Fibroblast of lung (primary cell): Measurements from ENCODE around the gene IGFL2. TPM values are rescaled to one million over a fixed set of nuclear protein-coding genes. Genes with fewer than 3 reads are reported as not detected.
A peak's percentile ranks its signal among the peaks of the same experiment; 100 is the strongest.
"Not testable (repeated sequence)": the region's sequence is repeated elsewhere in the genome, so short reads cannot be mapped to it uniquely, and the experiment has no call there.

Source experiments
- DNase-seq, 2 donors: peaks; one replicate each; pipeline versions ENCODE4 v3.0.0 to v3.0.0-alpha.2; 2010; ENCODE audit warnings: low read depth in 2 of 2
- H2AFZ ChIP-seq: 2 replicates; pipeline ENCODE4 v1.5.1; 2012; ENCODE audit warnings: low read length, control low read depth, inconsistent platforms
- H3K27ac ChIP-seq: 2 replicates; pipeline ENCODE4 v1.5.1; 2011; ENCODE audit warnings: low read length, control low read depth; ENCODE audit not compliant: insufficient read depth
- H3K27me3 ChIP-seq: 2 replicates; pipeline ENCODE4 v1.5.1; 2011; ENCODE audit warnings: mild to moderate bottlenecking, low read length; ENCODE audit not compliant: control insufficient read depth, insufficient read depth
- H3K36me3 ChIP-seq: 2 replicates; pipeline ENCODE4 v1.5.1; 2011; ENCODE audit warnings: low read length; ENCODE audit not compliant: control insufficient read depth, insufficient read depth
- H3K4me1 ChIP-seq: 2 replicates; pipeline ENCODE4 v1.5.1; 2011; ENCODE audit warnings: low read length; ENCODE audit not compliant: control insufficient read depth, insufficient read depth; ENCODE audit errors: extremely low read depth
- H3K4me2 ChIP-seq: 2 replicates; pipeline ENCODE4 v1.5.1; 2011; ENCODE audit warnings: low read length, control low read depth; ENCODE audit not compliant: insufficient read depth; ENCODE audit errors: extremely low read depth
- H3K4me3 ChIP-seq, 4 experiments: fragments of 200-600 bp in 1 of 4; sonication (generic) in 1 of 4; replicated peaks in 1 of 4; 2 replicates each; pipeline ENCODE4 v1.5.1; 2011 to 2016; ENCODE audit warnings: low read length in 4 of 4, low read depth in 3 of 4, mild to moderate bottlenecking in 3 of 4, control low read depth in 2 of 4, inconsistent platforms in 1 of 4, mixed read lengths in 1 of 4; ENCODE audit not compliant: insufficient read depth in 1 of 4; ENCODE audit errors: control extremely low read depth in 1 of 4
- H3K79me2 ChIP-seq: 2 replicates; pipeline ENCODE4 v1.5.1; 2012; ENCODE audit warnings: mild to moderate bottlenecking, low read length, inconsistent platforms; ENCODE audit not compliant: control insufficient read depth, insufficient read depth
- H3K9ac ChIP-seq: 2 replicates; pipeline ENCODE4 v1.5.1; 2011; ENCODE audit warnings: mild to moderate bottlenecking, low read length, control low read depth; ENCODE audit not compliant: insufficient read depth
- H3K9me3 ChIP-seq: 2 replicates; pipeline ENCODE4 v1.5.1; 2012; ENCODE audit warnings: low read depth, low read length; ENCODE audit not compliant: control insufficient read depth, insufficient read depth
- H4K20me1 ChIP-seq: 2 replicates; pipeline ENCODE4 v1.5.1; 2011; ENCODE audit warnings: low read length; ENCODE audit not compliant: control insufficient read depth, insufficient read depth; ENCODE audit errors: extremely low read depth
- CTCF ChIP-seq, 2 donors: IDR thresholded peaks in 1 of 2; conservative IDR thresholded peaks in 1 of 2; 1 replicate in 1 of 2; 2 replicates in 1 of 2; pipeline ENCODE4 v1.5.1; 2011 to 2012; ENCODE audit warnings: low read length in 2 of 2, control low read depth in 1 of 2, inconsistent platforms in 1 of 2, low read depth in 1 of 2, mild to moderate bottlenecking in 1 of 2
- EZH2 ChIP-seq: IDR thresholded peaks from 2 replicates; pipeline ENCODE4 v1.5.1; 2012; ENCODE audit warnings: low read length, control low read depth, mild to moderate bottlenecking; ENCODE audit errors: missing control alignments
- polyA minus RNA-seq: library from RNA; depleted of rRNA, polyadenylated mRNA; stranded (reverse); fragments of >200 nt; gene quantifications from 2 replicates; pipeline ENCODE4 v1.2.3, GENCODE V29; 2011; ENCODE audit warnings: low replicate concordance
- polyA plus RNA-seq, 2 donors: library from polyadenylated mRNA; depleted of rRNA in 1 of 2; stranded (reverse) in 1 of 2; unstranded in 1 of 2; fragments of >200 nt; gene quantifications; 2 replicates each; pipeline ENCODE4 v1.2.1, GENCODE V29; 2011 to 2012; ENCODE audit warnings: missing spikeins in 1 of 2
- total RNA-seq: library from RNA; depleted of rRNA; stranded (reverse); fragments of >200 nt; gene quantifications from 2 replicates; pipeline ENCODE4 v1.2.1, GENCODE V29; 2014

Gene IGFL2
- not detected in 2 replicates for total RNA-seq
- not detected in 2 replicates for polyA plus RNA-seq
- polyA plus RNA-seq (2012) = not detected in 2 replicates
- not detected in 2 replicates for polyA minus RNA-seq

GRCh38 chr19:46147791-46148288, at the start of gene IGFL2:
TSS of gene IGFL2 (plus strand) at chr19:46148238. CDS start at chr19:46148279, 41 bp downstream.
- no peaks in the 10 kb centered on the region for H3K36me3 ChIP-seq

GRCh38 chr19:46100344-46100743, 47.7 kb upstream of the IGFL2 start:
- Histone ChIP-seq H3K27ac (no peak overlapping the region), H3K9me3 (no peaks in the 10 kb centered on the region), H3K4me1 (no peaks in the 10 kb centered on the region), H3K27me3 (peaks cover 3% of the 10 kb centered on the region), H2AFZ (no peak overlapping the region), H4K20me1 (no peaks in the 10 kb centered on the region), H3K79me2 (no peaks in the 10 kb centered on the region), H3K36me3 (no peaks in the 10 kb centered on the region), H3K4me3 (no peak overlapping the region), H3K9ac (no peak overlapping the region), H3K4me2 (no peak overlapping the region)
- no peak for DNase-seq
- TF ChIP-seq CTCF (conservative IDR thresholded peaks at IDR 0.05 in 1 of 2, IDR thresholded peaks at IDR 0.05 in 1 of 2; ENCODE audit: low read depth in 1 of 2, low read length in 2 of 2) = no peak
- no peak for TF ChIP-seq EZH2

More at GRCh38 chr19:46147791-46148288, at the start of gene IGFL2:
- Histone ChIP-seq H4K20me1 (no peaks in the 10 kb centered on the region), H3K4me1 (no peaks in the 10 kb centered on the region), H3K27ac (no peak within 1 kb of the TSS), H3K4me2 (no peak within 1 kb of the TSS), H3K4me3 (no peak within 1 kb of the TSS), H3K9ac (no peak within 1 kb of the TSS), H2AFZ (no peak within 1 kb of the TSS), H3K79me2 (no peaks in the 10 kb centered on the region), H3K9me3 (no peaks in the 10 kb centered on the region), H3K27me3 (peaks cover 6% of the 10 kb centered on the region)
- TF ChIP-seq CTCF (conservative IDR thresholded peaks at IDR 0.05 in 1 of 2, IDR thresholded peaks at IDR 0.05 in 1 of 2; ENCODE audit: low read depth in 1 of 2, low read length in 2 of 2) (no peak), EZH2 (no peak)
- DNase-seq = peak in 1 of 2 donors; percentile 73

- H2AFZ ChIP-seq = no peak overlapping the region
- no peak overlapping the region for H3K27ac ChIP-seq
- H3K4me1 ChIP-seq = no peaks in the 10 kb centered on the region
- H3K9me3 ChIP-seq = no peaks in the 10 kb centered on the region
- no peak overlapping the region for H3K4me2 ChIP-seq
- no peaks in the 10 kb centered on the region for H4K20me1 ChIP-seq
- no peak for DNase-seq
- TF ChIP-seq EZH2 = no peak
- H3K79me2 ChIP-seq = no peaks in the 10 kb centered on the region
- no peak overlapping the region for H3K9ac ChIP-seq
- H3K27me3 ChIP-seq = peaks cover 3% of the 10 kb centered on the region
- H3K4me3 ChIP-seq = no peak overlapping the region
- H3K36me3 ChIP-seq = no peaks in the 10 kb centered on the region
Observed at GRCh38 chr19:46101293-46101692, 46.7 kb upstream of the IGFL2 start.

GRCh38 chr19:46102333-46102732, 45.7 kb upstream of the IGFL2 start:
- H3K9me3 ChIP-seq, H4K20me1 ChIP-seq, H2AFZ ChIP-seq, H3K4me1 ChIP-seq, H3K36me3 ChIP-seq, H3K4me3 ChIP-seq, DNase-seq, H3K27me3 ChIP-seq, H3K79me2 ChIP-seq, H3K27ac ChIP-seq, H3K9ac ChIP-seq, H3K4me2 ChIP-seq: not testable (repeated sequence)
